HL-60/S4 (cell line): Measurements from ENCODE around the gene NHSL1.

Source experiments
- in situ Hi-C: fragments of 300-500 bp; cut with MboI; formaldehyde crosslinking; loops from 2 replicates; pipeline ENCODE4 v1.14.3; 2022; ENCODE audit warnings: low sequenced_read_pairs

NHSL1 gene

GRCh38 chr6:138500045-138500665, 861 bp upstream of the NHSL1 start:
- in situ Hi-C loops: no loop called here

GRCh38 chr6:138498629-138499302, 528 bp downstream of the NHSL1 start:
- in situ Hi-C loops: no loop called here

GRCh38 chr6:138497286-138497685, 2.0 kb downstream of the NHSL1 start:
- in situ Hi-C loops: no loop called here

GRCh38 chr6:138494312-138494711, 5.0 kb downstream of the NHSL1 start:
- in situ Hi-C loops: no loop called here

- in situ Hi-C loops: no loop called here
These were observed 5.9 kb downstream of the NHSL1 start for GRCh38 chr6:138493413-138493812.

GRCh38 chr6:138492871-138493270, 6.4 kb downstream of the NHSL1 start:
- in situ Hi-C loops: no loop called here

GRCh38 chr6:138492113-138492512, 7.2 kb downstream of the NHSL1 start:
- in situ Hi-C loops: no loop called here

- in situ Hi-C loops: no loop called here
These were observed 8.3 kb downstream of the NHSL1 start for GRCh38 chr6:138491017-138491416.

GRCh38 chr6:138489846-138490245, 9.4 kb downstream of the NHSL1 start:
- in situ Hi-C loops: no loop called here

GRCh38 chr6:138487102-138487604, 12.1 kb downstream of the NHSL1 start:
- in situ Hi-C loops: no loop called here

GRCh38 chr6:138486249-138487101, 12.8 kb downstream of the NHSL1 start:
- in situ Hi-C loops: no loop called here

GRCh38 chr6:138485586-138486248, 13.6 kb downstream of the NHSL1 start:
- in situ Hi-C loops: no loop called here

- in situ Hi-C loops: no loop called here
These were observed 14.2 kb downstream of the NHSL1 start for GRCh38 chr6:138485005-138485545.

- in situ Hi-C loops: no loop called here
These were observed 15.1 kb downstream of the NHSL1 start for GRCh38 chr6:138484018-138484731.

GRCh38 chr6:138482816-138483215, 16.5 kb downstream of the NHSL1 start:
- in situ Hi-C loops: no loop called here

- in situ Hi-C loops: no loop called here
These were observed 18.9 kb downstream of the NHSL1 start for GRCh38 chr6:138480279-138480949.

- in situ Hi-C loops: no loop called here
These were observed 21.3 kb downstream of the NHSL1 start for GRCh38 chr6:138477913-138478539.

- in situ Hi-C loops: no loop called here
These were observed 23.2 kb downstream of the NHSL1 start for GRCh38 chr6:138476116-138476515.

GRCh38 chr6:138473144-138473543, 26.1 kb downstream of the NHSL1 start:
- in situ Hi-C loops: no loop called here
